Raji (cell line): ENCODE measurements around the gene B3GLCT.

Source experiments
- POLR2A ChIP-seq: IDR thresholded peaks from 2 replicates; pipeline ENCODE4 v1.6.1; 2011; ENCODE audit warnings: low read depth, low read length, control low read depth; ENCODE audit not compliant: insufficient read depth

B3GLCT gene

GRCh38 chr13:31199849-31200636, at the start of gene B3GLCT:
Gene B3GLCT, plus strand, starts transcription at chr13:31199975. Its CDS starts 110 bp downstream, at chr13:31200085.
- TF ChIP-seq POLR2A = peak; percentile 54

- no peak for TF ChIP-seq POLR2A
Measured at GRCh38 chr13:31150315-31150985, 49.3 kb upstream of the B3GLCT start.

GRCh38 chr13:31151837-31152236, 47.9 kb upstream of the B3GLCT start:
- no peak for TF ChIP-seq POLR2A

- TF ChIP-seq POLR2A = no peak
Measured at GRCh38 chr13:31154939-31155338, 44.8 kb upstream of the B3GLCT start.

GRCh38 chr13:31159306-31159705, 40.5 kb upstream of the B3GLCT start:
- TF ChIP-seq POLR2A = no peak

- 0 out of 2 replicates have a peak, but pooled peaks have one; percentile 29 for TF ChIP-seq POLR2A
Measured at GRCh38 chr13:31160857-31161556, 38.8 kb upstream of the B3GLCT start.

DNA sequence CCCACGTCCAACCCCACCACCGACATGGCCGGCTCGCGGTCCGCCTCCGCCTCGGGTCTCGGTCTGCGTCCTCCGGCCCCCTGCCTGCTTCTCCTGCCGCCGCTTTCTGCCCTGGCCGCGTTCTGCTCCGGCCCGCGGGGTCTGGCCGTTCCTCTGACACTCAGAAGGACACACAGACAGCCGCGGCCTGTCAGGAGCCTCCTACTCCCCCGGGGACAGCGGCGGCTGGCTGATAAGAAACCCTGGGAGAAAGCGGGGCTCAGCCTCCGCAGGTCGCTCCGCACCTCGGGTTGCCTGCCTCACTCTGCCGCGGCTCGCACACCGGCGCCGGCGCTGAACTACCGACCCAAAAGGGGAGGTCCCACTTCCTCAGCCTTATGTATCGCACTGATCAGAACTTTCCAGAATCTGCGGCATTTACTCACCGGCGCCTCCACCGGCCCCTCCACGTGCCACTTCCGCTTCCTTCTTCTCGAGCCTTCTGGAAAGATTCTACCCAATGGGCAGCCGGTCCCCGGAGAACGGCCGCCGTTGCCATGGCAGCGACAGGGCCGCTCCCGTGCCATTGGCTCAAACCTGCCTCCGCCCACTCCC, 38.1 kb upstream of the B3GLCT start, which contains the start of gene HSPH1:
TSS of gene HSPH1 (minus strand) at position 348 of the 594 bp plus-strand sequence. CDS start at position 26, 322 bp downstream.
- peak; percentile 87 for TF ChIP-seq POLR2A

- TF ChIP-seq POLR2A = peak; percentile 58
Measured at GRCh38 chr13:31162151-31163008, 37.4 kb upstream of the B3GLCT start.

- no peak for TF ChIP-seq POLR2A
Measured at GRCh38 chr13:31166591-31166990, 33.2 kb upstream of the B3GLCT start.

GRCh38 chr13:31167490-31167889, 32.3 kb upstream of the B3GLCT start:
- TF ChIP-seq POLR2A = no peak

- TF ChIP-seq POLR2A = no peak
Measured at GRCh38 chr13:31168166-31168565, 31.6 kb upstream of the B3GLCT start.

DNA sequence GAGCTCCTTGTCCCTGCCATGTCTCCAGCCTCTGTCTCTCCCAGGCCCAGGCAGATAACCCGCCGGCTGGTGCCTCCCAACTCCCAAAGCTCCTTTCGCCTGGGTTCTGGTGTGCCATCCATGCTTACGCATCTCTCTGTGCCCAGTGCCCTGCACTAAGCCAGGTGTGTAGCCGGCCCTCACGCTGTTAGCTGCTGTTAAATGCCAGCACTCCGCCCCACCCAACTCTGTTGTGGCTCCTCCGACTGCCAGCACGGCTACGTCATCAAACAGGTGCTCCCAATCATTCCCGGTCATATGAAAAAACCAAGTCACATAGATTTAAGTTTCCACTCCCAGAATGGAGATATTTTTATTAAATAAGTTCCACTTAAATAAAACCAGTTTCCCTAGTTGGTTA, 31.0 kb upstream of the B3GLCT start:
- TF ChIP-seq POLR2A = no peak

DNA sequence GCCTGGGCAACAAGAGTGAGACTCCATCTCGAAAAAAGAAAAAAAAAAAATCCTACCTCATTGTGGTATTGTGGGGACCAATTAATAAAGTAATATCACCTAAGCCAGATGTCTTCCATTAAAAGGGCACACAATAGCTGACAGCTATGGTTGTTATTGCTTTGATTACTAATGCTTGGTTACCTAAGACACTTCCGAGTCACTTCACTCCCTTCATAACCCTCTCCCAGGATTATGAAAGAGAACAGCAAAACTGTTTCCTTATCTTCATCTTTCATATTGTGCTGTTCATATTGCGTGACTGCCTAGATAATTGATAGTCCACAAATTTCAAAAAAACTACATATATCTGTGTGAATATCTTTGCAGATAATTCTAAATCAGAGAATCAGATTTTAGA, 27.8 kb upstream of the B3GLCT start:
- TF ChIP-seq POLR2A = no peak

- no peak for TF ChIP-seq POLR2A
Measured at GRCh38 chr13:31172535-31172934, 27.2 kb upstream of the B3GLCT start.
